Measurements from ENCODE around the gene PKP3. TPM values are rescaled to one million over a fixed set of nuclear protein-coding genes. Genes with fewer than 3 reads are reported as not detected.

PKP3 gene
- total and polyA plus RNA-seq, 12 donors, result 0.13 to 3.0 (median 0.72) TPM

DNA sequence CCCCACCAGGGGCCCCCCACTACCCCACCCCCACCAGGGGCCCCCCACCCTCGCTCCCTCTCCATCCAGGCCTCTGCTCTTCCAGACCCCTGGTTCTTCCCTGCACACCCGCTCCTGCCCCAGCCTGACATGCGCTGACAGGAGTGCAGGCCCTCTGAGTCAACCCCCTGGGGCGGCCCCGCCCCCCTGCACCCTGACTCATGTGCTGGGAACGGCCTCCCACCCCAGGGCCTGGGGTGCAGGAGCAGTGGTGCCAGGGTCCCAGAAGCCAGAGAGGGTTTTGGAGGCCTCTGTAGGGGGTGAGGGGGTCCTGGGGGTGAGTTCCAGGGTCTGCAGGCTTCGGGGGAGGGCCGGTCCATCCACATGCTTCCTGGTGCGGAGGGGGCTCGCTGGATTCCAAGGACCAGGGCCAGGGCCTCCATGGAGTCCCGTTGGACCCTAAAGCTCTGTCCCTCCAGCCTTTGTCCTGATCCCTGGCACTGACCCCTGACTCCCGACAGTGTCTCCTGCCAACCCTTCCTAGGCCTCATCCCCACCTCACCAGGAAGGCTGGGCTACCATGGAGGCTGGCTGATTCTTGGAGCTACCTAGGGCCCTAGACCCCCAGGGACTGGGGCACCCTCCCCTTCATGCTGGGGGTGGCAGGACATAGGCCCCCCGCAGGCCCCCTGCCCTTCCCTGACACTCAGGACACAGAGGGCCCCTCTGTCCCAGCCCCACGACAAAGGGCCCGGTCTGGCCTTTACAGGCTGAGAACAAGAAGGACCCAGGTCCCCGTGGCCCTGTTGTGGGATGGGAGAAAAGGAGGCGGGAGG lies 583 bp upstream of the PKP3 start:
- ATAC-seq, result no peak

DNA sequence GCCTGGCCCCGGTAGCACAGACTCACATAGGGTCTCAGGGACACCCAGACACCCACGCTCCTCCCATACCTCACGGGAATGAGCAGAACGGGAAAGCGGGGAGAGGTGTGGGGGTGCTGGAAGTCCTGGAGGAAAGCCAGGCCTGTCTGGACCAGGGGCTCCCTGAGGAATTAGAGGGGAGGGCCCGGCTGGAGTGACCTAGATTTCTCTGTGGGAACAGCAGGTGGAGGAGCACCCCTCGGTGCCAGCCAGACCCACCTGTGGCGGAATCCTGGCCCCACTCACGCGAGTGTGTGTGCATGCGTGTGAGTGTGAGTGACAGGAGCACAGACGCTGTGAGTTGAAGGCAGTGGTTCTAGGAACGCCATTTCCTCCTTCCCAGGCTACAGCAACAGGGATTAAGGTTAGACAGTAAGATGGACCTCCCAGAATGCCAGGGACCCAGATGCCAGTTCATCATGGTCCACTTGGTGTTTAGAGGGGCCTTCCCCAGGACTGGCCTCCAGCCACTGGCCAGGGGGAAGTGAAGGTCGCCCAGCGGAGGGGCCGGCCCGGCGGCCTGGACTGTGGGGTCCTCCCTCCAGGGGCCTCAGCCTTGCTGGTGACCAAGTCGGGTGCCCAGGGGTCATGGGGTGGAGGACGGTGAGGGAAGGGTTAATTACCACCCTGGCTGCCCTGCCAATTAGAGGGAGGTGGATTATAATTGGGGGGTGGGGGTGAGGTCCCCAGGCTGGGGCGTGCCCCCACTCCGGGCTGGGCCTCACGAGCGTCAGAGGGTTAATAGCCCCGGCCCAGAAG lies 1.0 kb downstream of the PKP3 start:
- Histone ChIP-seq H3K27ac (peak overlapping the region in 2 of 10 donors; percentile 11 to 59), H3K4me3 (peak overlapping the region in 2 of 10 donors; percentile 3 to 42), H3K4me1 (peaks cover 0 to 17% (median 7%) of the 10 kb centered on the region in 9 donors), H3K9me3 (peaks cover 0 to 4% (median 0%) of the 10 kb centered on the region in 11 donors), H3K36me3 (no peaks in the 10 kb centered on the region), H3K27me3 (peaks cover 0 to 54% (median 17%) of the 10 kb centered on the region in 7 donors)
- no peak for TF ChIP-seq CTCF (IDR thresholded peaks at IDR 0.05)
- no peak for DNase-seq
- intact Hi-C loops (cut with DNase I), result loop anchor here in 1 of 10 donors (10.0 kb wide), 1 partner anchor 120 kb away; no protein-coding TSS in a partner anchor
- 75 to 76% methylated on average over 25 of the region's 25 CpGs for WGBS, 2 donors
- peak in 1 of 8 donors; percentile 10 for ATAC-seq

More for the DNA sequence above, 583 bp upstream of the PKP3 start:
- no peak for DNase-seq
- 84 to 85% methylated on average over 16 to 17 of the region's 17 CpGs for WGBS, 2 donors
- H3K4me3 ChIP-seq, result peak overlapping the region in 2 of 10 donors; percentile 3 to 42
- peak overlapping the region in 1 of 10 donors; percentile 59 for H3K27ac ChIP-seq
- peaks cover 0 to 17% (median 7%) of the 10 kb centered on the region in 9 donors for H3K4me1 ChIP-seq
- TF ChIP-seq CTCF (IDR thresholded peaks at IDR 0.05), result no peak
- no peaks in the 10 kb centered on the region for H3K9me3 ChIP-seq
- intact Hi-C loops (cut with DNase I), result loop anchor here in 1 of 10 donors (10.0 kb wide), 1 partner anchor 121 kb away; no protein-coding TSS in a partner anchor
- no peaks in the 10 kb centered on the region for H3K36me3 ChIP-seq
- peaks cover 0 to 47% (median 17%) of the 10 kb centered on the region in 7 donors for H3K27me3 ChIP-seq

DNA sequence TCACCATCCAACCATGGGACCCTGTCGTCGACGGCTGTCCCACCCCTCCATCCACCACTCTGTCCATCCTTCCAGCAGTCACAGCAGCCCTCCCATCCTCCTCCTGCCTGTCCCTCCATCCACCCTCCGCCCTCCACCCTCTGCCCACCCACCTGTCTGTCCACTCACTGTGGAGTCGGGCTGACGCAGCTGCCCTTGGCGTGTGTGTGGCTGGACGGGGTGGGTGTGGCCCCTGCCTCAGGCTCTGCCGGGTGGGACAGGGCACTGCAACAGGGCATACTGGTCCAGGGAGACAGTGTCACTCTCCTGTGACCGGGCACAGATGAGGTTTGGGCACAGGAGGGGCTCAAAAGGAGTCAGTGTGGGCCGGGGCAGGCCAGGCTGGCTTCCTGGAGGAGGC lies 1.9 kb downstream of the PKP3 start:
- DNase-seq (no peak), ATAC-seq (no peak)
- Histone ChIP-seq H3K4me3 (no peak overlapping the region), H3K27ac (no peak overlapping the region), H3K36me3 (no peaks in the 10 kb centered on the region), H3K4me1 (peaks cover 0 to 17% (median 7%) of the 10 kb centered on the region in 9 donors), H3K27me3 (peaks cover 0 to 58% (median 17%) of the 10 kb centered on the region in 7 donors), H3K9me3 (peaks cover 0 to 5% (median 0%) of the 10 kb centered on the region in 11 donors)
- intact Hi-C loops (cut with DNase I), result loop anchor here in 1 of 10 donors (10.0 kb wide), 1 partner anchor 119 kb away; no protein-coding TSS in a partner anchor
- WGBS, 2 donors, result 74 to 81% methylated on average over 11 of the region's 11 CpGs
- TF ChIP-seq CTCF (IDR thresholded peaks at IDR 0.05), result no peak

GRCh38 chr11:396511-396947 lies 2.5 kb downstream of the PKP3 start:
- no peak for DNase-seq
- peak overlapping the region in 9 of 10 donors; percentile 29 to 53 (median 46) for H3K4me3 ChIP-seq
- peak overlapping the region in 1 of 10 donors; percentile 28 for H3K27ac ChIP-seq
- intact Hi-C loops (cut with DNase I), result loop anchor here in 1 of 10 donors (10.0 kb wide), 1 partner anchor 118 kb away; no protein-coding TSS in a partner anchor
- peaks cover 0 to 58% (median 10%) of the 10 kb centered on the region in 7 donors for H3K27me3 ChIP-seq
- peaks cover 0 to 5% (median 0%) of the 10 kb centered on the region in 11 donors for H3K9me3 ChIP-seq
- peaks cover 0 to 17% (median 7%) of the 10 kb centered on the region in 9 donors for H3K4me1 ChIP-seq
- H3K36me3 ChIP-seq, result no peaks in the 10 kb centered on the region
- peak; percentile 19 to 73 (median 52) for ATAC-seq
- 26 to 50% methylated on average over 23 of the region's 23 CpGs for WGBS, 2 donors
- peak in 6 of 9 donors; percentile 7 to 29 (median 24) for TF ChIP-seq CTCF (IDR thresholded peaks at IDR 0.05)

Data from heart right ventricle (tissue), 16 donors.